Endothelial cell of umbilical vein (primary cell): ENCODE results near the gene CYP51A1. TPM values are rescaled to one million over a fixed set of nuclear protein-coding genes. Genes with fewer than 3 reads are reported as not detected.

ENCODE experiments used
- BruUV-seq: library from RNA; stranded (reverse); fragments of 400-500 nt; replicated peaks from 2 replicates; lab custom pipeline; 2021; lab: Mats Ljungman, UMichigan
- CTCF ChIA-PET: fragments of 300-600, 350-600 bp; sonication (Branson Sonifier 250); formaldehyde crosslinking; loops from one replicate; lab custom pipeline; 2021; ENCODE audit warnings: antibody characterized with exemption, inconsistent platforms; lab: Charles Lee
- POLR2A ChIA-PET: fragments of 300-600, 350-600 bp; sonication (Branson Sonifier 250); formaldehyde crosslinking; loops from one replicate; lab custom pipeline; 2021; ENCODE audit warnings: antibody characterized with exemption, inconsistent platforms; lab: Charles Lee
- DNase-seq: peaks from one replicate; pipeline ENCODE4 v3.0.0-alpha.2; 2011; ENCODE audit warnings: low read depth, low spot score
- FAIRE-seq: peaks from 2 replicates; lab custom pipeline; 2011; peaks lifted over from hg19 to GRCh38; lab: Jason Lieb, UNC
- H2AFZ ChIP-seq: 2 replicates; pipeline ENCODE4 v1.6.0; 2012; ENCODE audit warnings: low read depth, low read length, control low read depth, inconsistent platforms
- H3K27ac ChIP-seq: 2 replicates; pipeline ENCODE4 v1.5.1; 2011; ENCODE audit warnings: low read depth, mild to moderate bottlenecking, control low read depth, low read length, moderate library complexity; ENCODE audit not compliant: insufficient read depth
- H3K27me3 ChIP-seq, 2 experiments: 2 replicates each; pipeline versions ENCODE4 v1.6.0 to v1.6.1; 2011; ENCODE audit warnings: low read length in 2 of 2, mixed read lengths in 1 of 2; ENCODE audit not compliant: control insufficient read depth in 2 of 2, insufficient read depth in 2 of 2
- H3K36me3 ChIP-seq, 2 experiments: 2 replicates in 1 of 2; 3 replicates in 1 of 2; pipeline ENCODE4 v1.5.1; 2011; ENCODE audit warnings: low read length in 2 of 2, mild to moderate bottlenecking in 1 of 2, moderate library complexity in 1 of 2; ENCODE audit not compliant: control insufficient read depth in 2 of 2, insufficient read depth in 2 of 2; ENCODE audit errors: extremely low read depth in 1 of 2
- H3K4me1 ChIP-seq: 3 replicates; pipeline ENCODE4 v1.5.1; 2011; ENCODE audit warnings: mild to moderate bottlenecking, low read length; ENCODE audit not compliant: control insufficient read depth, insufficient read depth; ENCODE audit errors: extremely low read depth
- H3K4me2 ChIP-seq: 2 replicates; pipeline ENCODE4 v1.6.1; 2011; ENCODE audit warnings: low read length, control low read depth, mixed read lengths; ENCODE audit not compliant: insufficient read depth
- H3K4me3 ChIP-seq, 3 experiments: fragments of 200-600 bp in 1 of 3; sonication (generic), shearing (Covaris generic) in 1 of 3; replicated peaks in 1 of 3; 2 replicates each; pipeline ENCODE4 v1.5.1; 2011 to 2016; ENCODE audit warnings: control low read depth in 3 of 3, low read length in 3 of 3, mild to moderate bottlenecking in 2 of 3, inconsistent platforms in 1 of 3, low read depth in 1 of 3, moderate library complexity in 1 of 3; ENCODE audit not compliant: insufficient read depth in 1 of 3
- H3K79me2 ChIP-seq: 2 replicates; pipeline ENCODE4 v1.6.0; 2012; ENCODE audit warnings: low read length, inconsistent platforms; ENCODE audit not compliant: control insufficient read depth, insufficient read depth
- H3K9ac ChIP-seq: replicated peaks from 2 replicates; pipeline ENCODE3; 2011; ENCODE audit warnings: low read length, control low read depth; ENCODE audit not compliant: insufficient read depth; ENCODE audit errors: extremely low read depth
- H3K9me1 ChIP-seq: replicated peaks from 3 replicates; pipeline ENCODE4 v1.6.0; 2011; ENCODE audit warnings: mild to moderate bottlenecking, low read length; ENCODE audit not compliant: control insufficient read depth, insufficient read depth; ENCODE audit errors: extremely low read depth
- H3K9me3 ChIP-seq: replicated peaks from 2 replicates; pipeline ENCODE4 v1.5.1; 2012; ENCODE audit warnings: low read length, inconsistent platforms; ENCODE audit not compliant: control insufficient read depth, insufficient read depth
- H4K20me1 ChIP-seq: replicated peaks from 2 replicates; pipeline ENCODE3; 2011; ENCODE audit warnings: mild to moderate bottlenecking, low read length; ENCODE audit not compliant: control insufficient read depth, insufficient read depth; ENCODE audit errors: extremely low read depth
- EZH2 ChIP-seq: IDR thresholded peaks from 2 replicates; pipeline ENCODE4 v1.6.1; 2012; ENCODE audit warnings: borderline replicate concordance, low read depth, mild to moderate bottlenecking, moderate library complexity, low read length, inconsistent platforms; ENCODE audit not compliant: severe bottlenecking
- FOS ChIP-seq: IDR thresholded peaks from 2 replicates; pipeline ENCODE4 v1.6.1; 2011; ENCODE audit warnings: mild to moderate bottlenecking, low read length, moderate library complexity, borderline replicate concordance; ENCODE audit not compliant: insufficient read depth
- GATA2 ChIP-seq: IDR thresholded peaks from 2 replicates; pipeline ENCODE4 v1.7.0; 2011; ENCODE audit warnings: low read depth, mild to moderate bottlenecking, moderate library complexity, mixed read lengths, low read length; ENCODE audit not compliant: insufficient read length, insufficient read depth
- JUN ChIP-seq: IDR thresholded peaks from 2 replicates; pipeline ENCODE4 v1.6.1; 2011; ENCODE audit warnings: borderline replicate concordance, low read depth; ENCODE audit not compliant: insufficient read length, insufficient read depth
- MYC ChIP-seq: IDR thresholded peaks from one replicate; pipeline ENCODE4 v1.6.1; 2011; ENCODE audit warnings: mild to moderate bottlenecking, low read depth, low read length
- POLR2A ChIP-seq: IDR thresholded peaks from 2 replicates; pipeline ENCODE4 v1.6.1; 2012; ENCODE audit warnings: low read depth, mild to moderate bottlenecking, control low read depth, low read length
- POLR2AphosphoS5 ChIP-seq: IDR thresholded peaks from 2 replicates; pipeline ENCODE4 v1.6.1; 2012; ENCODE audit warnings: low read depth, mild to moderate bottlenecking, control low read depth, low read length, moderate library complexity; ENCODE audit not compliant: insufficient read depth
- dilution Hi-C: fragments of 300-500 bp; cut with MboI; formaldehyde crosslinking; loops from one replicate; pipeline ENCODE4 v1.15.0; 2019; ENCODE audit warnings: low sequenced_read_pairs; ENCODE audit not compliant: extremely low pct_ligation_motif_present
- intact Hi-C: fragments of 100-400 bp; cut with micrococcal nuclease; formaldehyde crosslinking; loops from one replicate; pipeline ENCODE4 v1.10.0; 2022
- polyA plus RNA-seq, 4 experiments: library from polyadenylated mRNA; depleted of rRNA in 3 of 4; stranded (reverse) in 3 of 4; unstranded in 1 of 4; fragments of >200 nt; gene quantifications; 2 replicates each; pipeline versions ENCODE4 v1.2.1 to v1.2.3, GENCODE V29; 2011 to 2012; ENCODE audit warnings: missing spikeins in 1 of 4
- total RNA-seq: library from RNA; stranded (reverse); gene quantifications from 2 replicates; pipeline ENCODE4 v1.2.3, GENCODE V29; 2021
- TF ChIP-seq, protein P1 (sequence below): IDR thresholded peaks from 2 replicates; pipeline ENCODE4 v1.6.1; 2011; ENCODE audit not compliant: insufficient read depth, insufficient read length
- TF ChIP-seq, protein P2 (sequence below), 2 donors: IDR thresholded peaks; 1 replicate in 1 of 2; 2 replicates in 1 of 2; pipeline ENCODE4 v1.5.1; 2011; ENCODE audit warnings: low read length in 2 of 2, mild to moderate bottlenecking in 2 of 2, moderate library complexity in 2 of 2, control low read depth in 1 of 2, inconsistent platforms in 1 of 2, low read depth in 1 of 2; ENCODE audit not compliant: insufficient read depth in 1 of 2; ENCODE audit errors: extremely low read depth in 1 of 2

CYP51A1 gene
- total and polyA plus RNA-seq, 2 donors (not counting 3 experiments of a cell fraction or from before 2014, with no cell fraction given), result 16.5 to 119 TPM

DNA sequence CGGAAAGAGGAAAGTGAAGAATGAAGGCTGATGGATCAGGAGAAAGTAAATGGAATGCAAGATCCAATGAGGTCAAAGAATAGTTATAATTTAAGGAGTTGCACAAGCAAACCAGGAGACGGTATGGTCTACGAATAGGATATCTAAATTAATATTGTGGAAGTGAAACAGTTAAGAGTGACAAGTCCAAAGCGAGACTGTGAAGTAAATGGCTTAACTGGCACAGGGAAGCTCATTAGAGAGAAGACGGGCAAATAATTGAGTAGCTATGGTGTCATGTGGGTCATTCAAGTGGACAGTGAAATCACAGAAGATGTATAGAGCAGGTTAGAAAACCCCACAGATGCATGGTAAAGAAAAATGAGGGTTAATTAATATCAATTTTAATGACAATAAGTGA is 3.2 kb downstream of the CYP51A1 start:
- Histone ChIP-seq H3K36me3 (peaks cover 0 to 21% of the 10 kb centered on the region in 2 experiments), H3K9me1 (peaks cover 3% of the 10 kb centered on the region), H3K9me3 (no peaks in the 10 kb centered on the region), H4K20me1 (no peaks in the 10 kb centered on the region), H3K4me3 (no peak overlapping the region), H3K79me2 (peaks cover 62% of the 10 kb centered on the region), H3K4me2 (peak overlapping the region; percentile 21), H3K27ac (no peak overlapping the region), H3K4me1 (peaks cover 18% of the 10 kb centered on the region), H3K9ac (no peak overlapping the region), H3K27me3 (no peaks in the 10 kb centered on the region), H2AFZ (no peak overlapping the region)
- FAIRE-seq (no peak), DNase-seq (no peak)
- intact Hi-C loops (loop anchor here (10.0 kb wide), 1 partner anchor 114 kb away; the partner anchor contains the start of genes ANKIB1 and KRIT1), dilution Hi-C loops (no loop called here)
- BruUV-seq, result no TSS peak
- POLR2A ChIA-PET, result no interaction called here
- CTCF ChIA-PET, result interaction anchor here (0.6 kb wide), 1 partner anchor 316 kb away, joined by 3 read pairs; the partner anchor contains the start of gene GATAD1
- TF ChIP-seq MYC (no peak), FOS (no peak), POLR2A (no peak), GATA2 (no peak), POLR2AphosphoS5 (no peak), EZH2 (no peak), JUN (no peak)
- TF ChIP-seq, protein P1, sequence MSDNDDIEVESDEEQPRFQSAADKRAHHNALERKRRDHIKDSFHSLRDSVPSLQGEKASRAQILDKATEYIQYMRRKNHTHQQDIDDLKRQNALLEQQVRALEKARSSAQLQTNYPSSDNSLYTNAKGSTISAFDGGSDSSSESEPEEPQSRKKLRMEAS, result no peak
- TF ChIP-seq, protein P2, sequence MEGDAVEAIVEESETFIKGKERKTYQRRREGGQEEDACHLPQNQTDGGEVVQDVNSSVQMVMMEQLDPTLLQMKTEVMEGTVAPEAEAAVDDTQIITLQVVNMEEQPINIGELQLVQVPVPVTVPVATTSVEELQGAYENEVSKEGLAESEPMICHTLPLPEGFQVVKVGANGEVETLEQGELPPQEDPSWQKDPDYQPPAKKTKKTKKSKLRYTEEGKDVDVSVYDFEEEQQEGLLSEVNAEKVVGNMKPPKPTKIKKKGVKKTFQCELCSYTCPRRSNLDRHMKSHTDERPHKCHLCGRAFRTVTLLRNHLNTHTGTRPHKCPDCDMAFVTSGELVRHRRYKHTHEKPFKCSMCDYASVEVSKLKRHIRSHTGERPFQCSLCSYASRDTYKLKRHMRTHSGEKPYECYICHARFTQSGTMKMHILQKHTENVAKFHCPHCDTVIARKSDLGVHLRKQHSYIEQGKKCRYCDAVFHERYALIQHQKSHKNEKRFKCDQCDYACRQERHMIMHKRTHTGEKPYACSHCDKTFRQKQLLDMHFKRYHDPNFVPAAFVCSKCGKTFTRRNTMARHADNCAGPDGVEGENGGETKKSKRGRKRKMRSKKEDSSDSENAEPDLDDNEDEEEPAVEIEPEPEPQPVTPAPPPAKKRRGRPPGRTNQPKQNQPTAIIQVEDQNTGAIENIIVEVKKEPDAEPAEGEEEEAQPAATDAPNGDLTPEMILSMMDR (IDR thresholded peaks at IDR 0.05; ENCODE audit: extremely low read depth in 1 of 2, insufficient read depth in 1 of 2, low read depth in 1 of 2, low read length in 2 of 2), result no peak
